Keratinocyte (primary cell): ENCODE results near the gene CBY2. TPM values are rescaled to one million over a fixed set of nuclear protein-coding genes. Genes with fewer than 3 reads are reported as not detected.

ENCODE experiments used
- DNase-seq: peaks from one replicate; pipeline ENCODE4 v3.0.0-alpha.2; 2011; ENCODE audit warnings: low read depth, missing footprints, low spot score
- FAIRE-seq: peaks from 2 replicates; lab custom pipeline; 2011; peaks lifted over from hg19 to GRCh38; lab: Jason Lieb, UNC
- H2AFZ ChIP-seq: 2 replicates; pipeline ENCODE4 v1.6.0; 2012; ENCODE audit warnings: low read length, control low read depth, inconsistent platforms; ENCODE audit not compliant: control insufficient read depth
- H3K27ac ChIP-seq: 2 replicates; pipeline ENCODE4 v1.5.1; 2011; ENCODE audit warnings: low read length; ENCODE audit not compliant: control insufficient read depth, insufficient read depth
- H3K27me3 ChIP-seq: 3 replicates; pipeline ENCODE4 v1.6.0; 2011; ENCODE audit warnings: low read length; ENCODE audit not compliant: control insufficient read depth, insufficient read depth; ENCODE audit errors: extremely low read depth
- H3K36me3 ChIP-seq, 2 experiments: 2 replicates in 1 of 2; 3 replicates in 1 of 2; pipeline ENCODE4 v1.5.1; 2011; ENCODE audit warnings: low read length in 2 of 2, mild to moderate bottlenecking in 1 of 2; ENCODE audit not compliant: control insufficient read depth in 2 of 2, insufficient read depth in 2 of 2; ENCODE audit errors: extremely low read depth in 1 of 2
- H3K4me1 ChIP-seq: 3 replicates; pipeline ENCODE4 v1.5.1; 2011; ENCODE audit warnings: low read length; ENCODE audit not compliant: control insufficient read depth, insufficient read depth; ENCODE audit errors: extremely low read depth
- H3K4me2 ChIP-seq: 3 replicates; pipeline ENCODE4 v1.6.0; 2011; ENCODE audit warnings: low read depth, low read length; ENCODE audit not compliant: control insufficient read depth, insufficient read depth; ENCODE audit errors: extremely low read depth
- H3K4me3 ChIP-seq, 3 experiments: fragments of 200-600 bp in 1 of 3; sonication (generic) in 1 of 3; 2 replicates in 2 of 3; 3 replicates in 1 of 3; pipeline ENCODE4 v1.5.1; 2011 to 2016; ENCODE audit warnings: low read length in 3 of 3, mild to moderate bottlenecking in 3 of 3, control low read depth in 2 of 3, inconsistent platforms in 1 of 3, low read depth in 1 of 3, mixed read lengths in 1 of 3, mixed run types in 1 of 3, moderate library complexity in 1 of 3; ENCODE audit not compliant: control insufficient read depth in 2 of 3, insufficient read depth in 2 of 3; ENCODE audit errors: extremely low read depth in 1 of 3
- H3K79me2 ChIP-seq: 2 replicates; pipeline ENCODE4 v1.6.0; 2012; ENCODE audit warnings: low read length; ENCODE audit not compliant: control insufficient read depth, insufficient read depth
- H3K9ac ChIP-seq: 3 replicates; pipeline ENCODE4 v1.6.0; 2011; ENCODE audit warnings: low read length; ENCODE audit not compliant: control insufficient read depth, insufficient read depth; ENCODE audit errors: extremely low read depth
- H3K9me1 ChIP-seq: 3 replicates; pipeline ENCODE4 v1.6.0; 2011; ENCODE audit warnings: low read length; ENCODE audit not compliant: control insufficient read depth, insufficient read depth; ENCODE audit errors: extremely low read depth
- H3K9me3 ChIP-seq: 2 replicates; pipeline ENCODE4 v1.5.1; 2012; ENCODE audit warnings: low read depth, low read length; ENCODE audit not compliant: control insufficient read depth
- H4K20me1 ChIP-seq: 3 replicates; pipeline ENCODE4 v1.6.0; 2011; ENCODE audit warnings: low read length; ENCODE audit not compliant: control insufficient read depth, insufficient read depth; ENCODE audit errors: extremely low read depth
- CTCF ChIP-seq, 3 experiments: IDR thresholded peaks in 1 of 3; conservative IDR thresholded peaks in 1 of 3; optimal IDR thresholded peaks in 1 of 3; 2 replicates in 2 of 3; 3 replicates in 1 of 3; pipeline versions ENCODE3 to v1.5.1; 2011; ENCODE audit warnings: low read length in 3 of 3, mild to moderate bottlenecking in 3 of 3, moderate library complexity in 2 of 3, control low read depth in 1 of 3, inconsistent platforms in 1 of 3; ENCODE audit not compliant: insufficient read depth in 2 of 3; ENCODE audit errors: extremely low read depth in 1 of 3
- EZH2 ChIP-seq: IDR thresholded peaks from one replicate; pipeline ENCODE4 v1.6.1; 2012; ENCODE audit warnings: inconsistent platforms, mild to moderate bottlenecking, low read length, moderate library complexity
- dilution Hi-C: fragments of 300-500 bp; cut with MboI; formaldehyde crosslinking; loops from one replicate; pipeline ENCODE4 v1.7.0; 2020; ENCODE audit warnings: low sequenced_read_pairs; ENCODE audit not compliant: extremely low pct_ligation_motif_present
- polyA plus RNA-seq, 5 experiments: library from polyadenylated mRNA; depleted of rRNA in 3 of 5; stranded (reverse) in 3 of 5; stranded (forward) in 1 of 5; unstranded in 1 of 5; fragments of >200 nt; gene quantifications; 1 replicate in 1 of 5; 2 replicates in 3 of 5; 3 replicates in 1 of 5; pipeline versions ENCODE4 v1.2.1 to v1.2.3, GENCODE V29; 2011 to 2012; ENCODE audit warnings: missing spikeins in 2 of 5, low read depth in 1 of 5, low replicate concordance in 1 of 5

CBY2 gene
- polyA plus RNA-seq, 1 donor (not counting 4 experiments of a cell fraction or from before 2014, with no cell fraction given), result not detected

- H3K9me3 ChIP-seq, result no peaks in the 10 kb centered on the region
- TF ChIP-seq EZH2 (no peak), CTCF (optimal IDR thresholded peaks at IDR 0.05 in 1 of 3, IDR thresholded peaks at IDR 0.05 in 1 of 3, conservative IDR thresholded peaks at IDR 0.05 in 1 of 3; ENCODE audit: extremely low read depth in 1 of 3, insufficient read depth in 2 of 3, low read length in 3 of 3) (no peak)
- no peak overlapping the region for H3K27ac ChIP-seq
- no peak overlapping the region for H3K4me2 ChIP-seq
- dilution Hi-C loops, result no loop called here
- no peak for DNase-seq
- H2AFZ ChIP-seq, result no peak overlapping the region
- H3K9me1 ChIP-seq, result no peaks in the 10 kb centered on the region
- H3K36me3 ChIP-seq, result no peaks in the 10 kb centered on the region
- FAIRE-seq, result no peak
- no peaks in the 10 kb centered on the region for H3K79me2 ChIP-seq
- no peaks in the 10 kb centered on the region for H3K4me1 ChIP-seq
- H3K27me3 ChIP-seq, result peaks cover 11% of the 10 kb centered on the region
- H3K9ac ChIP-seq, result no peak overlapping the region
- H3K4me3 ChIP-seq, result no peak overlapping the region
- no peaks in the 10 kb centered on the region for H4K20me1 ChIP-seq
Measured at GRCh38 chr13:45747071-45747470, 45.0 kb downstream of the CBY2 start.

- FAIRE-seq, result no peak
- no peak overlapping the region for H2AFZ ChIP-seq
Measured at GRCh38 chr13:45748941-45749759, 47.0 kb downstream of the CBY2 start.

More at GRCh38 chr13:45748941-45749759, 47.0 kb downstream of the CBY2 start:
- Histone ChIP-seq H3K9ac (no peak overlapping the region), H3K36me3 (no peaks in the 10 kb centered on the region), H3K79me2 (no peaks in the 10 kb centered on the region), H3K9me1 (no peaks in the 10 kb centered on the region), H3K4me3 (no peak overlapping the region), H4K20me1 (no peaks in the 10 kb centered on the region), H3K9me3 (no peaks in the 10 kb centered on the region), H3K4me2 (no peak overlapping the region), H3K27me3 (peaks cover 8% of the 10 kb centered on the region), H3K4me1 (no peaks in the 10 kb centered on the region), H3K27ac (no peak overlapping the region)
- TF ChIP-seq EZH2 (no peak), CTCF (optimal IDR thresholded peaks at IDR 0.05 in 1 of 3, IDR thresholded peaks at IDR 0.05 in 1 of 3, conservative IDR thresholded peaks at IDR 0.05 in 1 of 3; ENCODE audit: extremely low read depth in 1 of 3, insufficient read depth in 2 of 3, low read length in 3 of 3) (no peak)
- no peak for DNase-seq
- dilution Hi-C loops, result no loop called here
